ENCODE measurements around the gene YIPF2. TPM values are rescaled to one million over a fixed set of nuclear protein-coding genes. Genes with fewer than 3 reads are reported as not detected.
A peak's percentile ranks its signal among the peaks of the same experiment; 100 is the strongest.

The YIPF2 gene
- total RNA-seq, 2 donors from 2014 or later: 55.6 to 62.6 TPM

DNA sequence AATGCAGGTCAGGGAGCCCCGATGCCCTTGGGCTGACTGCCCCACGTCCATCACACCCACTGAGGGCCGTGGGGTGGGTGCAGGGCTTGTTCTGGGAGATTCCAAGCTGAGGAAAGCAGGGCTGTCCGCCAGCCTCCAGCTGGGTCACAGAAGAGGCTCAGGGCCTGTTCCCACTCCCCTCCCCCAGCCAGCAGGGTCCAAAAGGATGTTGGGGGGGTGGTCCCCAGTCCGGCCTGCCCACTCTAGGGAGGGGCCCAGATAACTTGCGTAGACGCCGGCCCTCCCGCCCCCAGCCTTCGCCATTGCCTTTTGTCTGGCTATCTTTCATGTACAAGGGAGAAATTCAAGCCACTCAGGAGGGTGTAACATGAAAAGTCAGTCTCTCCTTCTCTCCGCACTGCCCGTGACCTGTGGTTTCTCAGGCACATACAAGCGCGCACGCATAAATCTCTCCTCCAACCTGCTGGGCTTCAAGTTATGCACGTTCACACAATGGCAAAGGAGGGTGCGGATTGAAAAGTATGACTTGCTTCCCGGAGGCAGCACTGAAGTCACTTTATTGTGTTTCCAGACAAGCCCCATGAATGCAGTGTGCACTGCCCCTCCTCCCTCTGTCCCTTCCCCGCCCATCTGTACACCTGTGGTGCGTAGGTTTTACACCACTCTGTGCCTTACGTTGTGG, 36.9 kb downstream of the YIPF2 start:
- peak overlapping the region; percentile 93 for H3K27ac ChIP-seq (ENCODE audit: low read depth, low read length)
- H3K27ac Mint-ChIP-seq: peak overlapping the region; percentile 56
- DNase-seq: no peak

GRCh38 chr19:10889880-10890279, 38.6 kb downstream of the YIPF2 start:
- H3K27ac Mint-ChIP-seq: no peak overlapping the region
- DNase-seq: peak; percentile 36
- Histone ChIP-seq H3K9ac (ENCODE audit: extremely low read depth, low read length, poor library complexity, severe bottlenecking) (no peak overlapping the region), H3K9me3 (ENCODE audit: control insufficient read depth, low read length) (no peaks in the 10 kb centered on the region), H3K4me3 (ENCODE audit: low read length) (no peak overlapping the region), H3K4me1 (ENCODE audit: control insufficient read depth, insufficient read depth, low read length) (peaks cover 3% of the 10 kb centered on the region), H3K27me3 (ENCODE audit: control insufficient read depth, insufficient read depth, low read length, poor library complexity, severe bottlenecking) (no peaks in the 10 kb centered on the region), H3K36me3 (ENCODE audit: control insufficient read depth, insufficient read depth, low read length) (peaks cover 2% of the 10 kb centered on the region), H3K27ac (ENCODE audit: low read depth, low read length) (no peak overlapping the region)
- no peaks in the 10 kb centered on the region for H3K36me3 Mint-ChIP-seq (ENCODE audit: low read depth)
- H3K4me1 Mint-ChIP-seq: peaks cover 52% of the 10 kb centered on the region
- no peak overlapping the region for H3K4me3 Mint-ChIP-seq
- 78 to 91% methylated on average over 3 to 4 of the region's 4 CpGs for WGBS, 2 experiments (ENCODE audit: insufficient coverage in 1 of 2, insufficient read length in 1 of 2)
- H3K9me3 Mint-ChIP-seq: no peaks in the 10 kb centered on the region
- H3K27me3 Mint-ChIP-seq (ENCODE audit: insufficient read depth): no peaks in the 10 kb centered on the region
- TF ChIP-seq, protein P1, sequence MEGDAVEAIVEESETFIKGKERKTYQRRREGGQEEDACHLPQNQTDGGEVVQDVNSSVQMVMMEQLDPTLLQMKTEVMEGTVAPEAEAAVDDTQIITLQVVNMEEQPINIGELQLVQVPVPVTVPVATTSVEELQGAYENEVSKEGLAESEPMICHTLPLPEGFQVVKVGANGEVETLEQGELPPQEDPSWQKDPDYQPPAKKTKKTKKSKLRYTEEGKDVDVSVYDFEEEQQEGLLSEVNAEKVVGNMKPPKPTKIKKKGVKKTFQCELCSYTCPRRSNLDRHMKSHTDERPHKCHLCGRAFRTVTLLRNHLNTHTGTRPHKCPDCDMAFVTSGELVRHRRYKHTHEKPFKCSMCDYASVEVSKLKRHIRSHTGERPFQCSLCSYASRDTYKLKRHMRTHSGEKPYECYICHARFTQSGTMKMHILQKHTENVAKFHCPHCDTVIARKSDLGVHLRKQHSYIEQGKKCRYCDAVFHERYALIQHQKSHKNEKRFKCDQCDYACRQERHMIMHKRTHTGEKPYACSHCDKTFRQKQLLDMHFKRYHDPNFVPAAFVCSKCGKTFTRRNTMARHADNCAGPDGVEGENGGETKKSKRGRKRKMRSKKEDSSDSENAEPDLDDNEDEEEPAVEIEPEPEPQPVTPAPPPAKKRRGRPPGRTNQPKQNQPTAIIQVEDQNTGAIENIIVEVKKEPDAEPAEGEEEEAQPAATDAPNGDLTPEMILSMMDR (conservative IDR thresholded peaks at IDR 0.05): no peak

More for the DNA sequence above, 36.9 kb downstream of the YIPF2 start:
- no peaks in the 10 kb centered on the region for H3K4me1 ChIP-seq (ENCODE audit: control insufficient read depth, insufficient read depth, low read length)
- no peak overlapping the region for H3K4me3 Mint-ChIP-seq
- H3K27me3 Mint-ChIP-seq (ENCODE audit: insufficient read depth): no peaks in the 10 kb centered on the region
- no peaks in the 10 kb centered on the region for H3K9me3 Mint-ChIP-seq
- H3K27me3 ChIP-seq (ENCODE audit: control insufficient read depth, insufficient read depth, low read length, poor library complexity, severe bottlenecking): no peaks in the 10 kb centered on the region
- TF ChIP-seq, protein P1 (conservative IDR thresholded peaks at IDR 0.05): no peak
- H3K36me3 ChIP-seq (ENCODE audit: control insufficient read depth, insufficient read depth, low read length): peaks cover 2% of the 10 kb centered on the region
- peaks cover 48% of the 10 kb centered on the region for H3K4me1 Mint-ChIP-seq
- H3K36me3 Mint-ChIP-seq (ENCODE audit: low read depth): no peaks in the 10 kb centered on the region
- H3K9ac ChIP-seq (ENCODE audit: extremely low read depth, low read length, poor library complexity, severe bottlenecking): no peak overlapping the region
- no peaks in the 10 kb centered on the region for H3K9me3 ChIP-seq (ENCODE audit: control insufficient read depth, low read length)
- H3K4me3 ChIP-seq (ENCODE audit: low read length): no peak overlapping the region
- WGBS, 2 experiments (ENCODE audit: insufficient coverage in 1 of 2, insufficient read length in 1 of 2): 73 to 87% methylated on average over 12 to 21 of the region's 21 CpGs

GRCh38 chr19:10888421-10888866, 40.0 kb downstream of the YIPF2 start:
- TF ChIP-seq, protein P1 (conservative IDR thresholded peaks at IDR 0.05): no peak
- Histone ChIP-seq H3K4me1 (ENCODE audit: control insufficient read depth, insufficient read depth, low read length) (peaks cover 3% of the 10 kb centered on the region), H3K27me3 (ENCODE audit: control insufficient read depth, insufficient read depth, low read length, poor library complexity, severe bottlenecking) (no peaks in the 10 kb centered on the region), H3K27ac (ENCODE audit: low read depth, low read length) (peak overlapping the region; percentile 98), H3K36me3 (ENCODE audit: control insufficient read depth, insufficient read depth, low read length) (no peaks in the 10 kb centered on the region), H3K4me3 (ENCODE audit: low read length) (no peak overlapping the region), H3K9ac (ENCODE audit: extremely low read depth, low read length, poor library complexity, severe bottlenecking) (no peak overlapping the region), H3K9me3 (ENCODE audit: control insufficient read depth, low read length) (no peaks in the 10 kb centered on the region)
- Mint-ChIP-seq H3K4me1 (peaks cover 45% of the 10 kb centered on the region), H3K36me3 (ENCODE audit: low read depth) (no peaks in the 10 kb centered on the region), H3K27me3 (ENCODE audit: insufficient read depth) (no peaks in the 10 kb centered on the region), H3K4me3 (no peak overlapping the region), H3K9me3 (no peaks in the 10 kb centered on the region), H3K27ac (peak overlapping the region; percentile 70)
- WGBS, 2 experiments (ENCODE audit: insufficient coverage in 1 of 2, insufficient read length in 1 of 2): 10 to 45% methylated on average over 2 to 13 of the region's 13 CpGs
- DNase-seq: peak; percentile 75
